GM18505 (cell line): Measurements from ENCODE around the gene C1QL1.
"Not testable (repeated sequence)": the region's sequence is repeated elsewhere in the genome, so short reads cannot be mapped to it uniquely, and the experiment has no call there.

Source experiments
- ATAC-seq: cut with Tn5 transposase; IDR thresholded peaks from one replicate; pipeline ENCODE4 v1.9.1; 2021; ENCODE audit not compliant: unreplicated experiment
- POLR2A ChIP-seq: IDR thresholded peaks from 4 replicates; pipeline ENCODE4 v1.6.1; 2011; ENCODE audit warnings: borderline replicate concordance; ENCODE audit not compliant: insufficient read depth, insufficient read length; ENCODE audit errors: extremely low read depth

The C1QL1 gene

GRCh38 chr17:44959821-44960531, 8.1 kb downstream of the C1QL1 start:
- no peak for ATAC-seq
- no peak for TF ChIP-seq POLR2A

GRCh38 chr17:44956998-44957981, 10.8 kb downstream of the C1QL1 start:
- TF ChIP-seq POLR2A = no peak
- no peak for ATAC-seq

GRCh38 chr17:44955674-44956425, 12.3 kb downstream of the C1QL1 start:
- no peak for TF ChIP-seq POLR2A
- ATAC-seq = no peak

GRCh38 chr17:44952946-44953475, 15.1 kb downstream of the C1QL1 start:
- no peak for ATAC-seq
- TF ChIP-seq POLR2A = no peak

- ATAC-seq = no peak
- TF ChIP-seq POLR2A = no peak
These were observed 19.7 kb downstream of the C1QL1 start for GRCh38 chr17:44948315-44948795.

- peak; percentile 91 for ATAC-seq
- peak; percentile 96 for TF ChIP-seq POLR2A
These were observed 20.4 kb downstream of the C1QL1 start, which contains the start of gene KIF18B for GRCh38 chr17:44947461-44948314. TSS of gene KIF18B (minus strand) at chr17:44947773. CDS start at chr17:44936344, 11,429 bp downstream.

GRCh38 chr17:44945652-44946051, 22.5 kb downstream of the C1QL1 start:
- ATAC-seq = not testable (repeated sequence)

- TF ChIP-seq POLR2A = no peak
- no peak for ATAC-seq
These were observed 25.6 kb downstream of the C1QL1 start for GRCh38 chr17:44942456-44942855.

- ATAC-seq = no peak
- no peak for TF ChIP-seq POLR2A
These were observed 26.3 kb downstream of the C1QL1 start for GRCh38 chr17:44941712-44942331.

- no peak for ATAC-seq
- TF ChIP-seq POLR2A = no peak
These were observed 27.3 kb downstream of the C1QL1 start for GRCh38 chr17:44940768-44941167.

GRCh38 chr17:44940317-44940716, 27.8 kb downstream of the C1QL1 start:
- no peak for TF ChIP-seq POLR2A
- ATAC-seq = no peak

GRCh38 chr17:44935116-44935515, 33.0 kb downstream of the C1QL1 start:
- ATAC-seq = no peak
- no peak for TF ChIP-seq POLR2A
